T-helper 9 cell (primary cell): ENCODE data around the gene ZCCHC14.
"Not testable (repeated sequence)": the region's sequence is repeated elsewhere in the genome, so short reads cannot be mapped to it uniquely, and the experiment has no call there.

ENCODE experiments used
- DNase-seq: peaks from one replicate; pipeline ENCODE4 v3.0.0-alpha.2; 2020

The ZCCHC14 gene

GRCh38 chr16:87523605-87524004, 30.8 kb upstream of the ZCCHC14 start:
- not testable (repeated sequence) for DNase-seq

- DNase-seq: not testable (repeated sequence)
Observed at GRCh38 chr16:87521764-87522163, 28.9 kb upstream of the ZCCHC14 start.

GRCh38 chr16:87519170-87519569, 26.3 kb upstream of the ZCCHC14 start:
- not testable (repeated sequence) for DNase-seq

- DNase-seq: not testable (repeated sequence)
Observed at GRCh38 chr16:87518430-87519051, 25.7 kb upstream of the ZCCHC14 start.

GRCh38 chr16:87517610-87518429, 25.0 kb upstream of the ZCCHC14 start:
- DNase-seq: not testable (repeated sequence)

- no peak for DNase-seq
Observed at GRCh38 chr16:87516361-87516760, 23.5 kb upstream of the ZCCHC14 start.

- DNase-seq: no peak
Observed at GRCh38 chr16:87515475-87516330, 22.9 kb upstream of the ZCCHC14 start.

GRCh38 chr16:87509778-87510177, 17.0 kb upstream of the ZCCHC14 start:
- DNase-seq: not testable (repeated sequence)

GRCh38 chr16:87507351-87508069, 14.7 kb upstream of the ZCCHC14 start:
- no peak for DNase-seq

- no peak for DNase-seq
Observed at GRCh38 chr16:87506423-87507350, 13.9 kb upstream of the ZCCHC14 start.

- no peak for DNase-seq
Observed at GRCh38 chr16:87505834-87506233, 13.0 kb upstream of the ZCCHC14 start.

GRCh38 chr16:87503232-87503937, 10.6 kb upstream of the ZCCHC14 start:
- not testable (repeated sequence) for DNase-seq

GRCh38 chr16:87502308-87502969, 9.6 kb upstream of the ZCCHC14 start:
- no peak for DNase-seq

- DNase-seq: no peak
Observed at GRCh38 chr16:87501117-87501516, 8.3 kb upstream of the ZCCHC14 start.

GRCh38 chr16:87499189-87499486, 6.3 kb upstream of the ZCCHC14 start:
- DNase-seq: no peak

- no peak for DNase-seq
Observed at GRCh38 chr16:87498324-87499188, 5.7 kb upstream of the ZCCHC14 start.

GRCh38 chr16:87497767-87498290, 5.0 kb upstream of the ZCCHC14 start:
- not testable (repeated sequence) for DNase-seq

- not testable (repeated sequence) for DNase-seq
Observed at GRCh38 chr16:87497023-87497766, 4.4 kb upstream of the ZCCHC14 start.
